WTC11 (cell line): ENCODE measurements around the gene RAMP3.

Source experiments
- FOXP1 ChIP-seq: sonication (generic); formaldehyde crosslinking; IDR thresholded peaks from 2 replicates; pipeline ENCODE4 v1.8.0; 2022; ENCODE audit warnings: missing genetic modification reagents, mild to moderate bottlenecking, moderate library complexity, borderline replicate concordance
- MAX ChIP-seq: sonication (generic); formaldehyde crosslinking; IDR thresholded peaks from 2 replicates; pipeline ENCODE4 v1.8.0; 2022; ENCODE audit warnings: mild to moderate bottlenecking, missing genetic modification reagents
- SOX15 ChIP-seq: fragments of 250-450 bp; sonication (Bioruptor Pico); IDR thresholded peaks from 2 replicates; pipeline ENCODE4 v1.9.0; 2021; ENCODE audit warnings: mild to moderate bottlenecking
- TEAD4 ChIP-seq: sonication (generic); formaldehyde crosslinking; IDR thresholded peaks from 2 replicates; pipeline ENCODE4 v1.8.0; 2022; ENCODE audit warnings: mild to moderate bottlenecking, missing genetic modification reagents
- ZNF416 ChIP-seq: fragments of 250-450 bp; sonication (Bioruptor Pico); IDR thresholded peaks from 2 replicates; pipeline ENCODE4 v1.9.0; 2021; ENCODE audit warnings: mild to moderate bottlenecking, inconsistent platforms
- TF ChIP-seq, protein P1 (sequence below): fragments of 200-600 bp; IDR thresholded peaks from 2 replicates; pipeline ENCODE4 v1.8.0; 2022; ENCODE audit warnings: antibody characterized with exemption
- TF ChIP-seq, protein P2 (sequence below): sonication (generic); formaldehyde crosslinking; IDR thresholded peaks from 2 replicates; pipeline ENCODE4 v1.8.0; 2022; ENCODE audit warnings: missing genetic modification reagents

GRCh38 chr7:45191396-45191795 is 33.8 kb downstream of the RAMP3 start:
- TF ChIP-seq FOXP1 (CRISPR knock-in tag) = no peak
- TF ChIP-seq, protein P1, sequence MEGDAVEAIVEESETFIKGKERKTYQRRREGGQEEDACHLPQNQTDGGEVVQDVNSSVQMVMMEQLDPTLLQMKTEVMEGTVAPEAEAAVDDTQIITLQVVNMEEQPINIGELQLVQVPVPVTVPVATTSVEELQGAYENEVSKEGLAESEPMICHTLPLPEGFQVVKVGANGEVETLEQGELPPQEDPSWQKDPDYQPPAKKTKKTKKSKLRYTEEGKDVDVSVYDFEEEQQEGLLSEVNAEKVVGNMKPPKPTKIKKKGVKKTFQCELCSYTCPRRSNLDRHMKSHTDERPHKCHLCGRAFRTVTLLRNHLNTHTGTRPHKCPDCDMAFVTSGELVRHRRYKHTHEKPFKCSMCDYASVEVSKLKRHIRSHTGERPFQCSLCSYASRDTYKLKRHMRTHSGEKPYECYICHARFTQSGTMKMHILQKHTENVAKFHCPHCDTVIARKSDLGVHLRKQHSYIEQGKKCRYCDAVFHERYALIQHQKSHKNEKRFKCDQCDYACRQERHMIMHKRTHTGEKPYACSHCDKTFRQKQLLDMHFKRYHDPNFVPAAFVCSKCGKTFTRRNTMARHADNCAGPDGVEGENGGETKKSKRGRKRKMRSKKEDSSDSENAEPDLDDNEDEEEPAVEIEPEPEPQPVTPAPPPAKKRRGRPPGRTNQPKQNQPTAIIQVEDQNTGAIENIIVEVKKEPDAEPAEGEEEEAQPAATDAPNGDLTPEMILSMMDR = no peak
- no peak for TF ChIP-seq TEAD4 (CRISPR knock-in tag)
- TF ChIP-seq SOX15 = no peak
- TF ChIP-seq, protein P2, sequence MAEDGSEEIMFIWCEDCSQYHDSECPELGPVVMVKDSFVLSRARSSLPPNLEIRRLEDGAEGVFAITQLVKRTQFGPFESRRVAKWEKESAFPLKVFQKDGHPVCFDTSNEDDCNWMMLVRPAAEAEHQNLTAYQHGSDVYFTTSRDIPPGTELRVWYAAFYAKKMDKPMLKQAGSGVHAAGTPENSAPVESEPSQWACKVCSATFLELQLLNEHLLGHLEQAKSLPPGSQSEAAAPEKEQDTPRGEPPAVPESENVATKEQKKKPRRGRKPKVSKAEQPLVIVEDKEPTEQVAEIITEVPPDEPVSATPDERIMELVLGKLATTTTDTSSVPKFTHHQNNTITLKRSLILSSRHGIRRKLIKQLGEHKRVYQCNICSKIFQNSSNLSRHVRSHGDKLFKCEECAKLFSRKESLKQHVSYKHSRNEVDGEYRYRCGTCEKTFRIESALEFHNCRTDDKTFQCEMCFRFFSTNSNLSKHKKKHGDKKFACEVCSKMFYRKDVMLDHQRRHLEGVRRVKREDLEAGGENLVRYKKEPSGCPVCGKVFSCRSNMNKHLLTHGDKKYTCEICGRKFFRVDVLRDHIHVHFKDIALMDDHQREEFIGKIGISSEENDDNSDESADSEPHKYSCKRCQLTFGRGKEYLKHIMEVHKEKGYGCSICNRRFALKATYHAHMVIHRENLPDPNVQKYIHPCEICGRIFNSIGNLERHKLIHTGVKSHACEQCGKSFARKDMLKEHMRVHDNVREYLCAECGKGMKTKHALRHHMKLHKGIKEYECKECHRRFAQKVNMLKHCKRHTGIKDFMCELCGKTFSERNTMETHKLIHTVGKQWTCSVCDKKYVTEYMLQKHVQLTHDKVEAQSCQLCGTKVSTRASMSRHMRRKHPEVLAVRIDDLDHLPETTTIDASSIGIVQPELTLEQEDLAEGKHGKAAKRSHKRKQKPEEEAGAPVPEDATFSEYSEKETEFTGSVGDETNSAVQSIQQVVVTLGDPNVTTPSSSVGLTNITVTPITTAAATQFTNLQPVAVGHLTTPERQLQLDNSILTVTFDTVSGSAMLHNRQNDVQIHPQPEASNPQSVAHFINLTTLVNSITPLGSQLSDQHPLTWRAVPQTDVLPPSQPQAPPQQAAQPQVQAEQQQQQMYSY (CRISPR knock-in tag) = no peak
- no peak for TF ChIP-seq ZNF416 (CRISPR knock-in tag)
- no peak for TF ChIP-seq MAX (CRISPR knock-in tag)
